ENCODE measurements around the gene DYNC1H1. TPM values are rescaled to one million over a fixed set of nuclear protein-coding genes. Genes with fewer than 3 reads are reported as not detected.
"Not testable (repeated sequence)": the region's sequence is repeated elsewhere in the genome, so short reads cannot be mapped to it uniquely, and the experiment has no call there.

The DYNC1H1 gene
- total and polyA plus RNA-seq, 5 donors, result 188 to 411 (median 288) TPM

GRCh38 chr14:101977311-101978071 lies 13.1 kb downstream of the DYNC1H1 start:
- intact Hi-C loops (cut with DNase I), result no loop called here
- DNase-seq, result no peak
- no peak overlapping the region for H3K27ac ChIP-seq (ENCODE audit: low read length)
- no peak overlapping the region for H3K4me3 ChIP-seq (ENCODE audit: low read length)
- peaks cover 6% of the 10 kb centered on the region for H3K4me1 ChIP-seq (ENCODE audit: control insufficient read depth, insufficient read depth, low read length)
- H3K9me3 ChIP-seq (ENCODE audit: control insufficient read depth, low read length), result no peaks in the 10 kb centered on the region
- no peak for ATAC-seq
- no peaks in the 10 kb centered on the region for H3K27me3 ChIP-seq (ENCODE audit: control insufficient read depth, insufficient read depth)
- WGBS, result 75% methylated on average over 6 of the region's 6 CpGs

- Histone ChIP-seq H3K27ac (ENCODE audit: low read length) (no peak overlapping the region), H3K9me3 (ENCODE audit: control insufficient read depth, low read length) (no peaks in the 10 kb centered on the region), H3K27me3 (ENCODE audit: control insufficient read depth, insufficient read depth) (no peaks in the 10 kb centered on the region), H3K4me3 (ENCODE audit: low read length) (no peak overlapping the region), H3K4me1 (ENCODE audit: control insufficient read depth, insufficient read depth, low read length) (peaks cover 5% of the 10 kb centered on the region)
- DNase-seq (no peak), ATAC-seq (no peak)
- intact Hi-C loops (cut with DNase I), result no loop called here
- WGBS, result 70% methylated on average over 6 of the region's 6 CpGs
These were observed 15.3 kb downstream of the DYNC1H1 start for GRCh38 chr14:101979666-101980065.

GRCh38 chr14:101980251-101980650 lies 15.9 kb downstream of the DYNC1H1 start:
- peaks cover 1% of the 10 kb centered on the region for H3K4me1 ChIP-seq (ENCODE audit: control insufficient read depth, insufficient read depth, low read length)
- H3K27ac ChIP-seq (ENCODE audit: low read length), result no peak overlapping the region
- H3K9me3 ChIP-seq (ENCODE audit: control insufficient read depth, low read length), result no peaks in the 10 kb centered on the region
- intact Hi-C loops (cut with DNase I), result no loop called here
- no peaks in the 10 kb centered on the region for H3K27me3 ChIP-seq (ENCODE audit: control insufficient read depth, insufficient read depth)
- DNase-seq (no peak), ATAC-seq (no peak)
- H3K4me3 ChIP-seq (ENCODE audit: low read length), result no peak overlapping the region
- 76% methylated on average over 10 of the region's 10 CpGs for WGBS

- H3K27ac ChIP-seq (ENCODE audit: low read length), result no peak overlapping the region
- WGBS, result 7% methylated on average over 2 of the region's 2 CpGs
- no peaks in the 10 kb centered on the region for H3K4me1 ChIP-seq (ENCODE audit: control insufficient read depth, insufficient read depth, low read length)
- H3K9me3 ChIP-seq (ENCODE audit: control insufficient read depth, low read length), result no peaks in the 10 kb centered on the region
- intact Hi-C loops (cut with DNase I), result no loop called here
- ATAC-seq, result peak; percentile 84 to 89
- peak in 1 of 3 donors; percentile 49 for DNase-seq
- H3K27me3 ChIP-seq (ENCODE audit: control insufficient read depth, insufficient read depth), result no peaks in the 10 kb centered on the region
- H3K4me3 ChIP-seq (ENCODE audit: low read length), result no peak overlapping the region
These were observed 16.3 kb downstream of the DYNC1H1 start for GRCh38 chr14:101980700-101981099.

GRCh38 chr14:101982621-101983020 lies 18.2 kb downstream of the DYNC1H1 start:
- intact Hi-C loops (cut with DNase I), result no loop called here
- ATAC-seq (no peak), DNase-seq (no peak)
- Histone ChIP-seq H3K27ac (ENCODE audit: low read length) (no peak overlapping the region), H3K9me3 (ENCODE audit: control insufficient read depth, low read length) (no peaks in the 10 kb centered on the region), H3K4me3 (ENCODE audit: low read length) (no peak overlapping the region), H3K27me3 (ENCODE audit: control insufficient read depth, insufficient read depth) (no peaks in the 10 kb centered on the region), H3K4me1 (ENCODE audit: control insufficient read depth, insufficient read depth, low read length) (no peaks in the 10 kb centered on the region)
- WGBS, result 84% methylated on average over 6 of the region's 6 CpGs

- ATAC-seq; H3K27ac ChIP-seq (ENCODE audit: low read length): not testable (repeated sequence)
These were observed 20.5 kb downstream of the DYNC1H1 start for GRCh38 chr14:101984831-101985230.

GRCh38 chr14:101985957-101986356 lies 21.6 kb downstream of the DYNC1H1 start:
- 88% methylated on average over 16 of the region's 16 CpGs for WGBS
- Histone ChIP-seq H3K4me3 (ENCODE audit: low read length) (no peak overlapping the region), H3K27me3 (ENCODE audit: control insufficient read depth, insufficient read depth) (no peaks in the 10 kb centered on the region), H3K9me3 (ENCODE audit: control insufficient read depth, low read length) (no peaks in the 10 kb centered on the region), H3K4me1 (ENCODE audit: control insufficient read depth, insufficient read depth, low read length) (no peaks in the 10 kb centered on the region), H3K27ac (ENCODE audit: low read length) (no peak overlapping the region)
- ATAC-seq (no peak), DNase-seq (no peak)
- intact Hi-C loops (cut with DNase I), result no loop called here

More at GRCh38 chr14:101984831-101985230, 20.5 kb downstream of the DYNC1H1 start:
- H3K9me3 ChIP-seq (ENCODE audit: control insufficient read depth, low read length); H3K4me1 ChIP-seq (ENCODE audit: control insufficient read depth, insufficient read depth, low read length); intact Hi-C loops (cut with DNase I); H3K4me3 ChIP-seq (ENCODE audit: low read length); DNase-seq; H3K27me3 ChIP-seq (ENCODE audit: control insufficient read depth, insufficient read depth): not testable (repeated sequence)
- 92% methylated on average over 12 of the region's 12 CpGs for WGBS

- Histone ChIP-seq H3K9me3 (ENCODE audit: control insufficient read depth, low read length) (no peaks in the 10 kb centered on the region), H3K27me3 (ENCODE audit: control insufficient read depth, insufficient read depth) (no peaks in the 10 kb centered on the region), H3K27ac (ENCODE audit: low read length) (no peak overlapping the region), H3K4me1 (ENCODE audit: control insufficient read depth, insufficient read depth, low read length) (no peaks in the 10 kb centered on the region), H3K4me3 (ENCODE audit: low read length) (no peak overlapping the region)
- 85% methylated on average over 7 of the region's 7 CpGs for WGBS
- DNase-seq (no peak), ATAC-seq (peak in 1 of 2 donors; percentile 10)
- intact Hi-C loops (cut with DNase I), result no loop called here
These were observed 22.6 kb downstream of the DYNC1H1 start for GRCh38 chr14:101986953-101987352.

- no peak overlapping the region for H3K27ac ChIP-seq (ENCODE audit: low read length)
- WGBS, result 74% methylated on average over 6 of the region's 6 CpGs
- intact Hi-C loops (cut with DNase I), result no loop called here
- H3K4me3 ChIP-seq (ENCODE audit: low read length), result no peak overlapping the region
- ATAC-seq (no peak), DNase-seq (no peak)
- no peaks in the 10 kb centered on the region for H3K27me3 ChIP-seq (ENCODE audit: control insufficient read depth, insufficient read depth)
- no peaks in the 10 kb centered on the region for H3K9me3 ChIP-seq (ENCODE audit: control insufficient read depth, low read length)
- H3K4me1 ChIP-seq (ENCODE audit: control insufficient read depth, insufficient read depth, low read length), result no peaks in the 10 kb centered on the region
These were observed 24.0 kb downstream of the DYNC1H1 start for GRCh38 chr14:101988377-101988776.

- 94% methylated on average over 5 of the region's 5 CpGs for WGBS
- intact Hi-C loops (cut with DNase I), result no loop called here
- no peaks in the 10 kb centered on the region for H3K27me3 ChIP-seq (ENCODE audit: control insufficient read depth, insufficient read depth)
- DNase-seq (no peak), ATAC-seq (no peak)
- H3K9me3 ChIP-seq (ENCODE audit: control insufficient read depth, low read length), result no peaks in the 10 kb centered on the region
- H3K27ac ChIP-seq (ENCODE audit: low read length), result no peak overlapping the region
- H3K4me3 ChIP-seq (ENCODE audit: low read length), result no peak overlapping the region
- H3K4me1 ChIP-seq (ENCODE audit: control insufficient read depth, insufficient read depth, low read length), result no peaks in the 10 kb centered on the region
These were observed 27.0 kb downstream of the DYNC1H1 start for GRCh38 chr14:101991352-101991751.

GRCh38 chr14:101992708-101993107 lies 28.3 kb downstream of the DYNC1H1 start:
- WGBS, result 79% methylated on average over 7 of the region's 7 CpGs
- DNase-seq (no peak), ATAC-seq (peak; percentile 56 to 69)
- no peaks in the 10 kb centered on the region for H3K4me1 ChIP-seq (ENCODE audit: control insufficient read depth, insufficient read depth, low read length)
- intact Hi-C loops (cut with DNase I), result no loop called here
- no peaks in the 10 kb centered on the region for H3K27me3 ChIP-seq (ENCODE audit: control insufficient read depth, insufficient read depth)
- H3K9me3 ChIP-seq (ENCODE audit: control insufficient read depth, low read length), result no peaks in the 10 kb centered on the region
- no peak overlapping the region for H3K4me3 ChIP-seq (ENCODE audit: low read length)
- peak overlapping the region; percentile 69 for H3K27ac ChIP-seq (ENCODE audit: low read length)
